ENCODE measurements around the gene HTT. TPM values are rescaled to one million over a fixed set of nuclear protein-coding genes. Genes with fewer than 3 reads are reported as not detected.

The HTT gene
- total and polyA plus RNA-seq, 10 of the 15 experiments (the other 5 are each of a cell fraction or from before 2014, with no cell fraction given): 3.3 to 113 (median 43.3) TPM

DNA sequence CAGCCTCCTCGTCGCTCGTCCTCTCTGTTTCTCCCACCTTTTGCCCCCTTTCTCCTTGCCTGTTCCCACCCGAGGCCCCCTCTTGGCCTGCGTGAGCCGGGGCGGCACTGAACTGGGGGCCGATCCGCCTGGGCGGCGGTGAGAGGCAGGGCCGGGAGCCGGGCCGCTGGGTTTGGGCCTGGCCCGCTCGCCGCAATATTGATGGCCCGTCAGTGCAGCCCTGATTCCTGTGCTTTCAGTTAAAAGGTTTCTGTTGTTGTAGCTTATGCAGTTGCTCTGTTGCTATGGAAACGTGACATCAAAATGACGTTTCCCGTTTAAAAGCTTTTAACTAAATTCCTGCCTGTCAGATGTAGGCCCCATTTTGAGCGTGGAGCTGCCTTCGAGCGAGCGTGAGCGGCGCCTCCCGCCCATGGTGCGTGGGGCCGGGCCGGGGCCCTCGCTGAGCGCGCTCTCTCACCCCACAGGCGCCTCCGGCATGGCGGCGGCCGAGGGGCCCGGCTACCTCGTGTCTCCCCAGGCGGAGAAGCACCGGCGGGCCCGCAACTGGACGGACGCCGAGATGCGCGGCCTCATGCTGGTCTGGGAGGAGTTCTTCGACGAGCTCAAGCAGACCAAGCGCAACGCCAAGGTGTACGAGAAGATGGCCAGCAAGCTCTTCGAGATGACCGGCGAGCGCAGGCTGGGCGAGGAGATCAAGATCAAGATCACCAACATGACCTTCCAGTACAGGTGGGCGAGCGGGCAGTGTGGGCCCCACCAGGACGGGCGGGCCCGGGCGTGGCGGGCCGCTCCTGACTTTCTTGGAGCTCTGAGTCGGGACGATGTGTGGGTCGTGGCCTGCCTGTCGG, 174.6 kb downstream of the HTT start, which contains the start of gene MSANTD1:
Gene MSANTD1, plus strand, starts transcription at position 349 of the 851 bp plus-strand sequence. Its CDS starts 64 bp downstream, at position 413.
- RAD21 ChIA-PET (ENCODE audit: unreplicated experiment): no interaction called here
- peaks cover 0 to 2% of the 10 kb centered on the region in 2 experiments; a peak in 1 of 4 replicates for H3K36me3 ChIP-seq (ENCODE audit: control insufficient read depth in 2 of 2, insufficient read depth in 2 of 2, low read length in 1 of 2)
- H3K4me1 ChIP-seq (ENCODE audit: control insufficient read depth, insufficient read depth, low read length): no peaks in the 10 kb centered on the region
- no peak for ATAC-seq
- no peak for TF ChIP-seq EGR1 (IDR thresholded peaks at IDR 0.05; ENCODE audit: borderline replicate concordance in 1 of 2, low read depth in 2 of 2, low read length in 2 of 2)
- TF ChIP-seq RAD21 (IDR thresholded peaks at IDR 0.05; ENCODE audit: insufficient read depth, low read depth, low read length): no peak
- TF ChIP-seq TBL1XR1 (IDR thresholded peaks at IDR 0.05; ENCODE audit: low read depth, low read length): no peak
- TF ChIP-seq YBX1 (IDR thresholded peaks at IDR 0.05): no peak
- TF ChIP-seq KDM1A (IDR thresholded peaks at IDR 0.05; ENCODE audit: borderline replicate concordance): no peak
- no peak within 1 kb of the TSS for H3K27ac ChIP-seq (ENCODE audit: control insufficient read depth, insufficient read depth)
- H3K9me3 ChIP-seq (replicated peaks; ENCODE audit: control insufficient read depth, insufficient read depth, low read length): no peaks in the 10 kb centered on the region
- no peak within 1 kb of the TSS for H3K4me2 ChIP-seq (ENCODE audit: control insufficient read depth, insufficient read depth)
- 90% methylated on average over 64 of the region's 72 CpGs for WGBS (ENCODE audit: insufficient coverage, insufficient replicate concordance, low lambda C conversion rate, missing lambda C conversion rate)
- DNase-seq (ENCODE audit: low read depth, low spot score): no peak
- no peak for FAIRE-seq
- H3K79me2 ChIP-seq (ENCODE audit: control insufficient read depth, insufficient read depth, low read length): no peaks in the 10 kb centered on the region
- H3K9ac ChIP-seq (ENCODE audit: control insufficient read depth, insufficient read depth, low read length): no peak within 1 kb of the TSS
- no TSS peak for BruUV-seq (replicated peaks)
- no peaks in the 10 kb centered on the region for H3K27me3 ChIP-seq (replicated peaks in 1 of 2; ENCODE audit: control insufficient read depth in 2 of 2, insufficient read depth in 2 of 2, low read length in 1 of 2)
- intact Hi-C loops (cut with micrococcal nuclease; ENCODE audit: unreplicated experiment) (no loop called here), in situ Hi-C loops (cut with MboI) (no loop called here)
- H3K4me3 ChIP-seq: no peak within 1 kb of the TSS
- SMC1A ChIA-PET (ENCODE audit: uncharacterized antibody, unreplicated experiment): no interaction called here
- CTCF ChIA-PET: no interaction called here
- no peaks in the 10 kb centered on the region for H4K20me1 ChIP-seq (ENCODE audit: control insufficient read depth, insufficient read depth)
- H2AFZ ChIP-seq (ENCODE audit: control insufficient read depth, low read depth, low read length): no peak within 1 kb of the TSS
- POLR2A ChIA-PET: no interaction called here

DNA sequence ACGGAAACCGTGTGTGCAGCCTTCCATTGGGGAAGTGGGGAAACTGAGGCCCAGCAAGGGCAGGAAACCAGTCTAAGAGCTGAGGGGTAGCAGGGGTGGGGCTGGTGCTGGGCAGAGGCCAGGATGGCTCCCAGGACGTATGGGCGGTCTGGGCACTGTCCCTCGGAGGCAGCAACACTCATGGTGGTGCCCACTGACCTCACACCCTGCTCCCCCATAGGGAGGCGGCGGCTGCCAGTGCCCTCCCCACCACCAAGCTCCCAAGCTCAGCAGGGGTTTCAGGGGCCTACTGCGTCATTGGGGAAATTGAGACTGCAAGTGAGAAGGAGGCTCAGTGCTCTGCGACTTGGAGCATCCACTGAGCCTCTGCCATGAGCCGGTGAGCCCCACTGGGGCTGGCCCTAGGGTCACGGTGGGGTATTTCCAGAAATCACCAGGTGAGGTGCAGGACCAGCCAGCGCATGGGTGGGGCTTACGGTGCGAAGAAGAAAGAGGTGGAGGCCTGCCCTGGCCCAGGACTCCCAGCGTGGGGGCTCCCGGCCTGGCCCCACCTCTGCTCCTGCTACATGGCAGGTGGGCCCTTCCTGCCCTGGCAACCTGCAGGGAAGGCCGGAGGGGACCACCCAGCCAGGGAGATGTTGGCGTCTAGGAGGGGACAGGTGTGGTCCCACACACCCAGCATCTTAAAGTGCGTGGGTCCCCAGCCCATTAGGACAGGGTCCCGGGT, 175.4 kb downstream of the HTT start:
- Histone ChIP-seq H3K79me2 (ENCODE audit: control insufficient read depth, insufficient read depth, low read length) (no peaks in the 10 kb centered on the region), H3K27ac (ENCODE audit: control insufficient read depth, insufficient read depth) (no peak overlapping the region), H3K36me3 (ENCODE audit: control insufficient read depth in 2 of 2, insufficient read depth in 2 of 2, low read length in 1 of 2) (no peaks in the 10 kb centered on the region), H3K4me1 (ENCODE audit: control insufficient read depth, insufficient read depth, low read length) (no peaks in the 10 kb centered on the region), H3K9me3 (replicated peaks; ENCODE audit: control insufficient read depth, insufficient read depth, low read length) (no peaks in the 10 kb centered on the region), H4K20me1 (ENCODE audit: control insufficient read depth, insufficient read depth) (no peaks in the 10 kb centered on the region), H3K4me2 (ENCODE audit: control insufficient read depth, insufficient read depth) (no peak overlapping the region), H2AFZ (ENCODE audit: control insufficient read depth, low read depth, low read length) (no peak overlapping the region), H3K4me3 (no peak overlapping the region), H3K9ac (ENCODE audit: control insufficient read depth, insufficient read depth, low read length) (no peak overlapping the region), H3K27me3 (replicated peaks in 1 of 2; ENCODE audit: control insufficient read depth in 2 of 2, insufficient read depth in 2 of 2, low read length in 1 of 2) (no peaks in the 10 kb centered on the region)
- FAIRE-seq (no peak), ATAC-seq (no peak), DNase-seq (ENCODE audit: low read depth, low spot score) (no peak)
- ChIA-PET POLR2A (no interaction called here), CTCF (no interaction called here), RAD21 (ENCODE audit: unreplicated experiment) (no interaction called here), SMC1A (ENCODE audit: uncharacterized antibody, unreplicated experiment) (no interaction called here)
- in situ Hi-C loops (cut with MboI): no loop called here
- intact Hi-C loops (cut with micrococcal nuclease; ENCODE audit: unreplicated experiment): no loop called here
- TF ChIP-seq SUZ12 (IDR thresholded peaks at IDR 0.05; ENCODE audit: unreplicated experiment) (no peak), SPI1 (IDR thresholded peaks at IDR 0.05; ENCODE audit: borderline replicate concordance, insufficient read depth, low read depth, low read length) (no peak), TARDBP (IDR thresholded peaks at IDR 0.05; ENCODE audit: borderline replicate concordance) (no peak), RFX5 (IDR thresholded peaks at IDR 0.05; ENCODE audit: low read depth, low read length) (no peak), ASH2L (IDR thresholded peaks at IDR 0.05; ENCODE audit: borderline replicate concordance, low read depth) (no peak)
- WGBS (ENCODE audit: insufficient coverage, insufficient replicate concordance, low lambda C conversion rate, missing lambda C conversion rate): 81% methylated on average over 17 of the region's 20 CpGs
- BruUV-seq (replicated peaks): no TSS peak

Data from GM12878 (cell line).